Thoracic aorta (tissue), 2 donors: ENCODE measurements around the gene CRISP1. TPM values are rescaled to one million over a fixed set of nuclear protein-coding genes. Genes with fewer than 3 reads are reported as not detected.

Source experiments
- ATAC-seq: fragments of 150-250 bp; one replicate; pipeline ENCODE4 v1.8.0; 2017; ENCODE audit warnings: low read depth; ENCODE audit not compliant: insufficient number of reproducible peaks, low FRiP score
- DNase-seq: peaks from one replicate; pipeline ENCODE4 v3.0.0-alpha.2; 2020; ENCODE audit warnings: low spot score
- H3K27ac ChIP-seq, 2 donors: fragments of 200-600 bp; sonication (generic); 1 replicate in 1 of 2; 2 replicates in 1 of 2; pipeline ENCODE4 v1.5.1; 2016; ENCODE audit warnings: mild to moderate bottlenecking in 2 of 2, moderate library complexity in 2 of 2
- H3K27me3 ChIP-seq: fragments of 200-600 bp; sonication (generic); replicated peaks from 2 replicates; pipeline ENCODE4 v1.6.0; 2016; ENCODE audit warnings: mild to moderate bottlenecking; ENCODE audit not compliant: insufficient read depth
- H3K36me3 ChIP-seq: fragments of 200-600 bp; sonication (generic); one replicate; pipeline ENCODE4 v1.5.1; 2016
- H3K4me1 ChIP-seq, 2 donors: fragments of 200-600 bp; sonication (generic); 1 replicate in 1 of 2; 2 replicates in 1 of 2; pipeline versions ENCODE4 v1.5.1 to v1.6.0; 2016; ENCODE audit warnings: low read depth in 2 of 2, mild to moderate bottlenecking in 1 of 2; ENCODE audit not compliant: control insufficient read depth in 1 of 2
- H3K4me3 ChIP-seq: fragments of 200-600 bp; sonication (generic); 2 replicates; pipeline ENCODE4 v1.5.1; 2016; ENCODE audit warnings: mild to moderate bottlenecking
- H3K9me3 ChIP-seq: fragments of 200-600 bp; sonication (generic); 2 replicates; pipeline ENCODE4 v1.5.1; 2016
- total RNA-seq, 2 donors: library from RNA; depleted of rRNA; stranded (reverse); fragments of >200 nt; gene quantifications; one replicate each; pipeline versions ENCODE4 v1.1.0 to v1.2.3, GENCODE V29; 2016
- TF ChIP-seq, protein P1 (sequence below): fragments of 200-600 bp; sonication (generic); IDR thresholded peaks from one replicate; pipeline ENCODE4 v1.5.1; 2019; ENCODE audit warnings: antibody characterized with exemption

CRISP1 gene, protein sequence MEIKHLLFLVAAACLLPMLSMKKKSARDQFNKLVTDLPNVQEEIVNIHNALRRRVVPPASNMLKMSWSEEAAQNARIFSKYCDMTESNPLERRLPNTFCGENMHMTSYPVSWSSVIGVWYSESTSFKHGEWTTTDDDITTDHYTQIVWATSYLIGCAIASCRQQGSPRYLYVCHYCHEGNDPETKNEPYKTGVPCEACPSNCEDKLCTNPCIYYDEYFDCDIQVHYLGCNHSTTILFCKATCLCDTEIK
- total RNA-seq, result not detected

DNA sequence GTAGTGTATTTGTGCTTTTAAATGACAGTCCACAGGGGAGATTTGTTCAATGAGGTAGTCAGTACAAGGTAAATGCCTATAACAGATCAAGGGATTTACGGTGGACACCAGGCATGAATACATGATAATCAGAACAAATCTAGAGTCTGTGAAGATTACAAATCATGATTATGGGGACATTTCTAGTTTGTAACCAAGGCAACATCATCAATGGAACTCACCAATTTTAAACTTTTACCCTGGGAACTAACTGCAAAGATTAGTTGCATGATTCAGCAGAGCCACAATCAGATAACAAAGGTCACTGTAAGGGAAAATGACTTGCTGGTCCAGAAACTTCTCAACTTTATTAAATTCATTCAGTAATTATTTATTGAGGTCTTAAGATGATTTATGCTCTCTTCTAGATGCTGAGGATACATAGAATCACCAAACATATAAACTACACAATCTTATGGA, at the start of gene CRISP1:
Gene CRISP1, minus strand, starts transcription at position 51 of the 459 bp plus-strand sequence. CDS start 9,135 bp downstream, outside the sequence.
- no peak for ATAC-seq
- TF ChIP-seq, protein P1, sequence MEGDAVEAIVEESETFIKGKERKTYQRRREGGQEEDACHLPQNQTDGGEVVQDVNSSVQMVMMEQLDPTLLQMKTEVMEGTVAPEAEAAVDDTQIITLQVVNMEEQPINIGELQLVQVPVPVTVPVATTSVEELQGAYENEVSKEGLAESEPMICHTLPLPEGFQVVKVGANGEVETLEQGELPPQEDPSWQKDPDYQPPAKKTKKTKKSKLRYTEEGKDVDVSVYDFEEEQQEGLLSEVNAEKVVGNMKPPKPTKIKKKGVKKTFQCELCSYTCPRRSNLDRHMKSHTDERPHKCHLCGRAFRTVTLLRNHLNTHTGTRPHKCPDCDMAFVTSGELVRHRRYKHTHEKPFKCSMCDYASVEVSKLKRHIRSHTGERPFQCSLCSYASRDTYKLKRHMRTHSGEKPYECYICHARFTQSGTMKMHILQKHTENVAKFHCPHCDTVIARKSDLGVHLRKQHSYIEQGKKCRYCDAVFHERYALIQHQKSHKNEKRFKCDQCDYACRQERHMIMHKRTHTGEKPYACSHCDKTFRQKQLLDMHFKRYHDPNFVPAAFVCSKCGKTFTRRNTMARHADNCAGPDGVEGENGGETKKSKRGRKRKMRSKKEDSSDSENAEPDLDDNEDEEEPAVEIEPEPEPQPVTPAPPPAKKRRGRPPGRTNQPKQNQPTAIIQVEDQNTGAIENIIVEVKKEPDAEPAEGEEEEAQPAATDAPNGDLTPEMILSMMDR, result no peak
- H3K27ac ChIP-seq, result no peak within 1 kb of the TSS
- no peaks in the 10 kb centered on the region for H3K9me3 ChIP-seq
- DNase-seq, result no peak
- H3K27me3 ChIP-seq, result no peaks in the 10 kb centered on the region
- no peaks in the 10 kb centered on the region for H3K4me1 ChIP-seq
- no peak within 1 kb of the TSS for H3K4me3 ChIP-seq
- no peaks in the 10 kb centered on the region for H3K36me3 ChIP-seq

DNA sequence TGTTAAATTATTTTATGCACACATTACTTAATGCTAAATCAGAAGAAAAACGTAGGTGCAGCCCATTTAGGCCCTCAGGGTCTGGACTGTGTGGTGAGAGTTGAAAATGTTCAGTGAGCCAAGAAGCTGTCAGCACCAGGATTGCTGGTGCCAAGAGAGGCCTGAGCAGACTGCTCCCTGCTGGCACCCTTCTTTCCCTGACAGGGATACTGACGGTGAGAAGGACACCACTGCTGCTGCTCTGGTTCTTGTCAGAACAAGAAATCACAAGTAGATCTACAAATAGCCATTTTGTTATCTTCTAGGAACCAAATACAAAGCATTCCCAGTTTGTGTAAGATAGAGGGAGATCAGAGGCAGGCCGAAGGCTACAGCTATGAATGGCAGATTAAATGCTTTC, 48.7 kb upstream of the CRISP1 start:
- Histone ChIP-seq H3K27ac (no peak overlapping the region), H3K4me3 (no peak overlapping the region), H3K27me3 (no peaks in the 10 kb centered on the region), H3K9me3 (no peaks in the 10 kb centered on the region), H3K4me1 (no peaks in the 10 kb centered on the region), H3K36me3 (no peaks in the 10 kb centered on the region)
- ATAC-seq, result no peak
- no peak for DNase-seq
- TF ChIP-seq, protein P1, result no peak

DNA sequence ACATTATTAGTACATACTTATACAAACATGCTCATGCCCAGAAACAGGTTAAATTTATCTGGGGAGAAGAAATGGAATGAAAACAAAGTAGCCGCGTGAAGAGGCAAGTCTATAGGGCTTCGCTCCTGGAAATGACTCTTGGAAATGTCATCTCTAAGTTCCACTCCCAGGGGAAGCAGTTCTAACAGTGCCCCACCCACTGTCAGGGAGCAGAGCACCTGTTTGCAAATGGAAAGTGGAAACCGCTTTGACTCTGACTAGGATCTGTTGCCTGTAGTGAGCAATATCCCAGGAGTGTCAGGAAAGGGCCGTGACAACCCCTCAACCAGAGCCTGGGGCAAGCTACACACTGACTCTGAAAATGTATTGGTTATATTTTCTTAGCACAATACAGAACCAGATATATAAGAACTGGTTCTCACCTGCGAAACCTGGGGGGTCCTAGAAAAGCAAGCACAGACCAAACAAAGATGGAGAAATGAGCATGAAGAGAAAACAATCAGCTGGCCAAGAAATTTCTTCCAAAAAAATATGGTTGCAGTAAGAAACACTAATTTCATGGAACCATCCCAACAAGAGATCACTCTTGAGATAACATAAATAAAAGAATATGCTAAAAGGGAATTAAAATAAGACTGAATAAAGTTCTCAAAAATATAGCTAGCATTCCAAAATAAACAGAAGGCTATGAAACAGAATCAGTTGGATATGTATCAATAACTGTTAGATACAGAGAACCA, 47.5 kb upstream of the CRISP1 start:
- Histone ChIP-seq H3K9me3 (no peaks in the 10 kb centered on the region), H3K4me3 (no peak overlapping the region), H3K36me3 (no peaks in the 10 kb centered on the region), H3K27ac (no peak overlapping the region), H3K4me1 (no peaks in the 10 kb centered on the region), H3K27me3 (no peaks in the 10 kb centered on the region)
- TF ChIP-seq, protein P1, result no peak
- DNase-seq, result no peak
- no peak for ATAC-seq

DNA sequence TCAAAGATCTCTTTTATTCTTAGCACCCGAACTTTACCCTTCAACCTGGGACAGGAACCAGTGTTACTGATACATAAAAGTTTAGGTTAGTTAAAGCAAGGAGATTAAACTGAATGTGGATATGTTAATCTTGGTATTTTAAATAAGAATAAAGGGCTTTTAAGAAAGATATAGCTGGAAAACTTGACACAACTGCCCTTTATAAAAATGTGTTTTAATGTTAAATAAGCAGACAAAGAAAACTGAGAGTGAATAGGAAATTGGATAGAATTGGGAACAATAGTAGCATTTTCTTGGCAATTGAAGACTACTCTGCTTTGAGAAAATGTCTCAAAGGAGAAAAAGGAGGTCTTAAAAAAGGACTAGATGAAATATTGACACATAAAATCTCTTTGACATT, 45.9 kb upstream of the CRISP1 start:
- ATAC-seq (no peak), DNase-seq (no peak)
- Histone ChIP-seq H3K4me1 (no peaks in the 10 kb centered on the region), H3K4me3 (no peak overlapping the region), H3K27me3 (no peaks in the 10 kb centered on the region), H3K9me3 (no peaks in the 10 kb centered on the region), H3K27ac (no peak overlapping the region), H3K36me3 (no peaks in the 10 kb centered on the region)
- TF ChIP-seq, protein P1, result no peak

DNA sequence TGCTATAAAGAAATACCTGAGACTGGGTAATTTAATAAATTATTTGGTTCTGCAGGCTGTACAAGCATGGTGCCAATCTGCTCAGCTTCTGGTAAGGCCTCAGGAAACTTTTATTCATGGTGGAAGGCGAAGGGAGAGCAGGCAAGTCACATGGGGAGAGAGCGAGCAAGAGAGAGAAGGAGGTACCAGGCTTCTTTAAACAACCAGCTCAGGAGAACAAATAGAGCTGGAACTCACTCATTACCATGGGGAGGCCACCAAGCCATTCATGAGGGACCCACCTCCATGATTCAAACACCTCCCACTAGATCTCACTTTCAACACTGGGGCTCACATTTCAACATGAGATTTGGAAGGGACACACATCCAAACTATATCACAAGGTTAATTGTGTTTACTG, 44.9 kb upstream of the CRISP1 start:
- Histone ChIP-seq H3K9me3 (no peaks in the 10 kb centered on the region), H3K4me1 (no peaks in the 10 kb centered on the region), H3K36me3 (no peaks in the 10 kb centered on the region), H3K4me3 (no peak overlapping the region), H3K27me3 (no peaks in the 10 kb centered on the region), H3K27ac (no peak overlapping the region)
- DNase-seq (no peak), ATAC-seq (no peak)
- TF ChIP-seq, protein P1, result no peak
